ENCODE results near the gene LTV1. TPM values are rescaled to one million over a fixed set of nuclear protein-coding genes. Genes with fewer than 3 reads are reported as not detected.

The LTV1 gene
- polyA plus RNA-seq, 1 donor from 2014 or later = 35.5 TPM

DNA sequence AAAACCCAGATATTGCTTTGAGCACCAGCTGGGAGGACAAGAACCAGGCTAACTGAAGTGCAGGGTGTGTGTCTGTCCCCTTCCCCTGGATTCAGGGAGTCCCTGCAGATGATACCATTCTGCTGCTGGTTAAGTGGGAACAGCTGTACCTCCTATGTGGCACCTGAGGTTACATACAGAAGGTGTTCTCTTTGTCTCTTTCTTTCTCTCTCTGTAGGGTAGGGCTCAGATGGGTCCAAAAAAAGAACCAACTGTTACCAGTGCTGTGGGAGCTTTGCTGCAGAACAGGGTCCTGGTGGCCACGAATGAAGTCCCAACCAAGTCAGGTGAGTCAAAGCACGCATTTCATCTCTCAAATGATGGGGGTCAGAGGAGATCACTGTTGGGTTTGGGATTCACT is 59.7 kb downstream of the LTV1 start:
- Histone ChIP-seq H2AFZ (ENCODE audit: low read depth, low read length) (no peak overlapping the region), H3K36me3 (ENCODE audit: insufficient read depth, low read length) (no peaks in the 10 kb centered on the region), H3K4me3 (ENCODE audit: low read length) (no peak overlapping the region), H3K27me3 (ENCODE audit: insufficient read depth, low read depth, low read length) (no peaks in the 10 kb centered on the region), H3K27ac (ENCODE audit: low read length) (no peak overlapping the region), H4K20me1 (ENCODE audit: insufficient read depth) (no peaks in the 10 kb centered on the region), H3K79me2 (replicated peaks; ENCODE audit: insufficient read depth, low read length) (no peaks in the 10 kb centered on the region), H3K4me2 (ENCODE audit: low read length) (no peak overlapping the region), H3F3A (ENCODE audit: insufficient read depth, low read length, poor library complexity, severe bottlenecking) (no peaks in the 10 kb centered on the region), H3K9me2 (ENCODE audit: insufficient read depth, low read length) (no peaks in the 10 kb centered on the region), H3K9me3 (ENCODE audit: low read length) (no peaks in the 10 kb centered on the region), H3K9ac (ENCODE audit: low read length) (no peak overlapping the region)
- TF ChIP-seq, protein P1, sequence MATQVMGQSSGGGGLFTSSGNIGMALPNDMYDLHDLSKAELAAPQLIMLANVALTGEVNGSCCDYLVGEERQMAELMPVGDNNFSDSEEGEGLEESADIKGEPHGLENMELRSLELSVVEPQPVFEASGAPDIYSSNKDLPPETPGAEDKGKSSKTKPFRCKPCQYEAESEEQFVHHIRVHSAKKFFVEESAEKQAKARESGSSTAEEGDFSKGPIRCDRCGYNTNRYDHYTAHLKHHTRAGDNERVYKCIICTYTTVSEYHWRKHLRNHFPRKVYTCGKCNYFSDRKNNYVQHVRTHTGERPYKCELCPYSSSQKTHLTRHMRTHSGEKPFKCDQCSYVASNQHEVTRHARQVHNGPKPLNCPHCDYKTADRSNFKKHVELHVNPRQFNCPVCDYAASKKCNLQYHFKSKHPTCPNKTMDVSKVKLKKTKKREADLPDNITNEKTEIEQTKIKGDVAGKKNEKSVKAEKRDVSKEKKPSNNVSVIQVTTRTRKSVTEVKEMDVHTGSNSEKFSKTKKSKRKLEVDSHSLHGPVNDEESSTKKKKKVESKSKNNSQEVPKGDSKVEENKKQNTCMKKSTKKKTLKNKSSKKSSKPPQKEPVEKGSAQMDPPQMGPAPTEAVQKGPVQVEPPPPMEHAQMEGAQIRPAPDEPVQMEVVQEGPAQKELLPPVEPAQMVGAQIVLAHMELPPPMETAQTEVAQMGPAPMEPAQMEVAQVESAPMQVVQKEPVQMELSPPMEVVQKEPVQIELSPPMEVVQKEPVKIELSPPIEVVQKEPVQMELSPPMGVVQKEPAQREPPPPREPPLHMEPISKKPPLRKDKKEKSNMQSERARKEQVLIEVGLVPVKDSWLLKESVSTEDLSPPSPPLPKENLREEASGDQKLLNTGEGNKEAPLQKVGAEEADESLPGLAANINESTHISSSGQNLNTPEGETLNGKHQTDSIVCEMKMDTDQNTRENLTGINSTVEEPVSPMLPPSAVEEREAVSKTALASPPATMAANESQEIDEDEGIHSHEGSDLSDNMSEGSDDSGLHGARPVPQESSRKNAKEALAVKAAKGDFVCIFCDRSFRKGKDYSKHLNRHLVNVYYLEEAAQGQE (IDR thresholded peaks at IDR 0.05; ENCODE audit: borderline replicate concordance) = no peak
- TF ChIP-seq MXI1 (conservative IDR thresholded peaks at IDR 0.05; ENCODE audit: poor library complexity, severe bottlenecking) (no peak), SMC3 (conservative IDR thresholded peaks at IDR 0.05; ENCODE audit: poor library complexity) (no peak)

DNA sequence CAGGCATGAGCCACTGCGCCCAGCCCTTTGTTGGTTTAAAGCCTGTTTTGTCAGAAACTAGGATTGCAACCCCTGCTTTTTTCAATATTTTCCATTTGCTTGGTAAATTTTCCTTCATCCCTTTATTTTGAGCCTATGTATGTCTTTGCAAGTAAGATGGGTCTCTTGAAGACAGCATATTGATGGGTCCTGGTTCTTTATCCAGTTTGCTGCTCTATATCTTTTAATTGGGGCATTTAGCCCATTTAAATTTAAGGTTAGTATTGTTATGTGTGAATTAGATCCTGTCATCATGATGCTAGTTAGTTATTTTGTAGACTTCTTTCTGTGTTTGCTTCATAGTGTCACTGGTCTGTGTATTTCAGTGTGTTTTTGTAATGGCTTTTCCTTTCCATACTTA is 67.9 kb downstream of the LTV1 start:
- Histone ChIP-seq H2AFZ (ENCODE audit: low read depth, low read length) (no peak overlapping the region), H3K36me3 (ENCODE audit: insufficient read depth, low read length) (no peaks in the 10 kb centered on the region), H3K27me3 (ENCODE audit: insufficient read depth, low read depth, low read length) (no peaks in the 10 kb centered on the region), H4K20me1 (ENCODE audit: insufficient read depth) (no peaks in the 10 kb centered on the region), H3K4me2 (ENCODE audit: low read length) (no peak overlapping the region), H3F3A (ENCODE audit: insufficient read depth, low read length, poor library complexity, severe bottlenecking) (no peaks in the 10 kb centered on the region), H3K27ac (ENCODE audit: low read length) (no peak overlapping the region), H3K9me2 (ENCODE audit: insufficient read depth, low read length) (no peaks in the 10 kb centered on the region), H3K9ac (ENCODE audit: low read length) (no peak overlapping the region), H3K79me2 (replicated peaks; ENCODE audit: insufficient read depth, low read length) (no peaks in the 10 kb centered on the region), H3K9me3 (ENCODE audit: low read length) (no peaks in the 10 kb centered on the region), H3K4me3 (ENCODE audit: low read length) (no peak overlapping the region)
- TF ChIP-seq RAD21 (conservative IDR thresholded peaks at IDR 0.05) = no peak
- no peak for TF ChIP-seq SMC3 (conservative IDR thresholded peaks at IDR 0.05; ENCODE audit: poor library complexity)

DNA sequence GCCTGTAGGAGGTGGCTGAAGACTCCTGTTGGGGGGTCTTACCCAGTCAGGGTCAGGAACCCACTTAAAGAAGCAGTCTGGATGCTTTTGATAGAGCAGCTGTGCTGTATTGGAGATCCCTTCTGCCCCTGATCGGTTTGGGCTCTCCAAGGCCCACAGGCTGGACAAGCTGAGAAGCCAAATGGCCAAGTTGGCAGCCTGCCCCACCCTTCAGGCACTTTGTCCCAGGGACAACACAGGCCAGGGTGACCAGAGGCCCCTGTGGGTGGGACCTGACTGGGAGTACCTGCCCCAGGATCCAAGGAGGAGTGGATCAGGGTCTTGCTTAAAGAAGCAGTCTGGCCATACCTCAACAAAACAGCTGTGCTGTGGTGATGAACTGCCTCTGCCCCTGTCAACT is 69.5 kb downstream of the LTV1 start:
- Histone ChIP-seq H3K4me2 (ENCODE audit: low read length) (no peak overlapping the region), H3K9me2 (ENCODE audit: insufficient read depth, low read length) (no peaks in the 10 kb centered on the region), H3K9me3 (ENCODE audit: low read length) (no peaks in the 10 kb centered on the region), H4K20me1 (ENCODE audit: insufficient read depth) (no peaks in the 10 kb centered on the region), H3K79me2 (replicated peaks; ENCODE audit: insufficient read depth, low read length) (no peaks in the 10 kb centered on the region), H3F3A (ENCODE audit: insufficient read depth, low read length, poor library complexity, severe bottlenecking) (no peaks in the 10 kb centered on the region), H3K9ac (ENCODE audit: low read length) (no peak overlapping the region), H3K27me3 (ENCODE audit: insufficient read depth, low read depth, low read length) (no peaks in the 10 kb centered on the region), H3K27ac (ENCODE audit: low read length) (no peak overlapping the region), H2AFZ (ENCODE audit: low read depth, low read length) (no peak overlapping the region), H3K36me3 (ENCODE audit: insufficient read depth, low read length) (no peaks in the 10 kb centered on the region), H3K4me3 (ENCODE audit: low read length) (no peak overlapping the region)
- TF ChIP-seq EZH2 (IDR thresholded peaks at IDR 0.05; ENCODE audit: borderline replicate concordance, insufficient read depth, low read length, poor library complexity, severe bottlenecking) = no peak
- no peak for TF ChIP-seq SMC3 (conservative IDR thresholded peaks at IDR 0.05; ENCODE audit: poor library complexity)
- TF ChIP-seq TAF1 (IDR thresholded peaks at IDR 0.05; ENCODE audit: low read depth) = no peak
- TF ChIP-seq POLR2AphosphoS5 (IDR thresholded peaks at IDR 0.05) = no peak
- no peak for TF ChIP-seq EP300 (conservative IDR thresholded peaks at IDR 0.05; ENCODE audit: poor library complexity, severe bottlenecking)
- TF ChIP-seq RAD21 (conservative IDR thresholded peaks at IDR 0.05) = no peak

Small RNA genes within 50 kb of the gene (small RNA-seq; reads per million reads assigned to genes)
- 0 reads per million in 3 experiments for gene ZC2HC1B

Other genes starting within 250 kb of the LTV1 start
- gene PHACTR2, start 165.4 kb upstream of the LTV1 start, polyA plus RNA-seq = 2.3 and 2.8 TPM in 2 replicates
- gene ZC2HC1B, start 21.1 kb downstream of the LTV1 start, polyA plus RNA-seq = 0.34 TPM in 1 of 2 replicates, not detected in the other
- 22.3 and 34.0 TPM in 2 replicates for gene PLAGL1, start 164.9 kb downstream of the LTV1 start, polyA plus RNA-seq

Data from neural cell (in vitro differentiated cells).